Adrenal gland (tissue), 5 donors: ENCODE results near the gene THAP4.

Experiments used
- CTCF ChIP-seq, 6 experiments: fragments of 450-650 bp in 4 of 6; fragments of 200-600 bp in 2 of 6; sonication (generic) in 1 of 6; IDR thresholded peaks; 1 replicate in 5 of 6; 2 replicates in 1 of 6; pipeline versions ENCODE4 v1.5.1 to v1.8.0; 2016 to 2021; ENCODE audit warnings: antibody characterized with exemption in 6 of 6, mild to moderate bottlenecking in 2 of 6, moderate library complexity in 1 of 6
- POLR2A ChIP-seq, 2 donors: fragments of 450-650 bp; IDR thresholded peaks; one replicate each; pipeline ENCODE4 v1.6.1; 2017; ENCODE audit warnings: antibody characterized with exemption in 2 of 2, mild to moderate bottlenecking in 2 of 2, moderate library complexity in 1 of 2
- donor health status: DM: no; HTN: no; CAD: no.

DNA sequence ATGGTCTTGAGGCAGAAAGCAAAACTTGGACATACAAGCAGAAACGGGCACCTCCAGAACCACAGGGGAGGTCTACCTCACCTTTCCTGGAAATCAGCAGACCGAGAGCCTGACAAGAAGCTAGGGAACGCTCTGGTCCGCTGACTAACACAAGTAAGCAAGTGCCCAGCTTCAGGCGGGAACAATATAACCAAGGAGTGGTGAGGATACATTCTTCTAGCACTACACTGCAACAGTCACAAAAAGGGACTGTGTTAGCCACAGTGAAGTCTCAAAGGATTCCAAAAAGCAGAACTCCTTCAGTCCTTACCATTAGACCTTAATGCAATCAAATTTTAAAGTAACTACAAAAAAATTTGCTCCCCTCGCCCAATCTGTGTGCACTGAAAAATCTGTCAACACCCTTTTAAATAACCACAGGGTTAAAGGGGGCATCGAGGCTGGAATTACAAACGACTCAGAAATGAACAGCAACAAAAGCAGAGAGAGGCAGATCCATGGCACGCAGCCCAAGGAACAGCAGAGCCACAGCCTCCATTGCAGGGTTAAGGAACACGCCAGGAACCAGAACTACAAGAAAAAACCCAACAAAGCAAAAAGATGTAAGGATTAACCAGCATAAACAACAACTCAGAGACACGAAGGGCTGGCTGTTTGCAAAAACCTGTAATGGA is 7.1 kb downstream of the THAP4 start:
- TF ChIP-seq POLR2A (IDR thresholded peaks at IDR 0.05) (no peak), CTCF (IDR thresholded peaks at IDR 0.05) (no peak)
